Activated B cell treated with CpG ODN at 0.5 μM for 24 hours (primary cell): ENCODE data around the gene MEF2D. TPM values are rescaled to one million over a fixed set of nuclear protein-coding genes. Genes with fewer than 3 reads are reported as not detected.

ENCODE experiments used
- ATAC-seq: fragments of 200-7000 bp; cut with Tn5 transposase; one replicate; pipeline ENCODE4 v1.10.0; 2021; ENCODE audit warnings: low read depth, mild to moderate bottlenecking, moderate library complexity
- CTCF ChIA-PET: fragments of 350-600 bp; sonication (Branson Sonifier 250); formaldehyde crosslinking; loops from one replicate; lab custom pipeline; 2021; ENCODE audit warnings: antibody characterized with exemption; lab: Charles Lee
- POLR2A ChIA-PET: fragments of 350-600 bp; sonication (Branson Sonifier 250); formaldehyde crosslinking; loops from one replicate; lab custom pipeline; 2021; ENCODE audit warnings: antibody characterized with exemption; lab: Charles Lee
- DNase-seq: peaks from one replicate; pipeline ENCODE4 v3.0.0; 2022
- H3K27ac Mint-ChIP-seq: one replicate; pipeline ENCODE4 v1.8.0; 2020; ENCODE audit warnings: mixed read lengths
- H3K27me3 Mint-ChIP-seq: one replicate; pipeline ENCODE4 v1.8.0; 2021; ENCODE audit warnings: mixed read lengths
- H3K36me3 Mint-ChIP-seq: one replicate; pipeline ENCODE4 v1.8.0; 2021; ENCODE audit warnings: low read depth, mixed read lengths
- H3K4me1 Mint-ChIP-seq: one replicate; pipeline ENCODE4 v1.8.0; 2021; ENCODE audit warnings: mixed read lengths
- H3K4me3 Mint-ChIP-seq: one replicate; pipeline ENCODE4 v1.8.0; 2020; ENCODE audit warnings: mild to moderate bottlenecking, mixed read lengths
- H3K9me3 Mint-ChIP-seq: one replicate; pipeline ENCODE4 v1.8.0; 2020; ENCODE audit warnings: mixed read lengths
- intact Hi-C: fragments of 100-400 bp; cut with micrococcal nuclease; formaldehyde crosslinking; loops from one replicate; pipeline ENCODE4 v1.15.1; 2024
- total RNA-seq: library from RNA; stranded (reverse); gene quantifications from 2 replicates; pipeline ENCODE4 v1.2.3, GENCODE V29; 2022
- TF ChIP-seq, protein P1 (sequence below): fragments of 200-600 bp; IDR thresholded peaks from one replicate; pipeline ENCODE4 v1.8.0; 2022; ENCODE audit warnings: antibody characterized with exemption, mild to moderate bottlenecking

MEF2D gene
- total RNA-seq, 1 donor from 2014 or later = 114 TPM

GRCh38 chr1:156451505-156452160, 48.9 kb downstream of the MEF2D start:
- no peak for ATAC-seq
- Mint-ChIP-seq H3K27ac (no peak overlapping the region), H3K4me1 (peaks cover 6% of the 10 kb centered on the region), H3K27me3 (peaks cover 16% of the 10 kb centered on the region), H3K36me3 (peaks cover under 1% of the 10 kb centered on the region), H3K9me3 (no peaks in the 10 kb centered on the region), H3K4me3 (no peak overlapping the region)
- no peak for DNase-seq
- intact Hi-C loops = no loop called here
- TF ChIP-seq, protein P1, sequence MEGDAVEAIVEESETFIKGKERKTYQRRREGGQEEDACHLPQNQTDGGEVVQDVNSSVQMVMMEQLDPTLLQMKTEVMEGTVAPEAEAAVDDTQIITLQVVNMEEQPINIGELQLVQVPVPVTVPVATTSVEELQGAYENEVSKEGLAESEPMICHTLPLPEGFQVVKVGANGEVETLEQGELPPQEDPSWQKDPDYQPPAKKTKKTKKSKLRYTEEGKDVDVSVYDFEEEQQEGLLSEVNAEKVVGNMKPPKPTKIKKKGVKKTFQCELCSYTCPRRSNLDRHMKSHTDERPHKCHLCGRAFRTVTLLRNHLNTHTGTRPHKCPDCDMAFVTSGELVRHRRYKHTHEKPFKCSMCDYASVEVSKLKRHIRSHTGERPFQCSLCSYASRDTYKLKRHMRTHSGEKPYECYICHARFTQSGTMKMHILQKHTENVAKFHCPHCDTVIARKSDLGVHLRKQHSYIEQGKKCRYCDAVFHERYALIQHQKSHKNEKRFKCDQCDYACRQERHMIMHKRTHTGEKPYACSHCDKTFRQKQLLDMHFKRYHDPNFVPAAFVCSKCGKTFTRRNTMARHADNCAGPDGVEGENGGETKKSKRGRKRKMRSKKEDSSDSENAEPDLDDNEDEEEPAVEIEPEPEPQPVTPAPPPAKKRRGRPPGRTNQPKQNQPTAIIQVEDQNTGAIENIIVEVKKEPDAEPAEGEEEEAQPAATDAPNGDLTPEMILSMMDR = no peak
- POLR2A ChIA-PET = no interaction called here
- CTCF ChIA-PET = interaction anchor here (4.5 kb wide), 1 partner anchor 66 kb away, joined by 28 read pairs; no protein-coding TSS in a partner anchor

- ATAC-seq = no peak
- TF ChIP-seq, protein P1 = no peak
- no peak for DNase-seq
- ChIA-PET CTCF (interaction anchor here (1.1 to 2.7 kb wide), 2 partner anchors 29 to 63 kb away, joined by 3 to 24 read pairs; no protein-coding TSS in a partner anchor), POLR2A (no interaction called here)
- Mint-ChIP-seq H3K27ac (no peak overlapping the region), H3K36me3 (no peaks in the 10 kb centered on the region), H3K27me3 (peaks cover 38% of the 10 kb centered on the region), H3K4me3 (no peak overlapping the region), H3K4me1 (peaks cover 6% of the 10 kb centered on the region), H3K9me3 (no peaks in the 10 kb centered on the region)
- intact Hi-C loops = no loop called here
Measured at GRCh38 chr1:156448134-156448967, 52.2 kb downstream of the MEF2D start.

- DNase-seq (peak; percentile 72), ATAC-seq (peak; percentile 90)
- CTCF ChIA-PET = interaction anchor here (0.7 to 3.1 kb wide), 33 partner anchors 9 to 243 kb away, joined by 3 to 223 read pairs (median 4); partner anchors contain the start of genes MEF2D and TTC24
- Mint-ChIP-seq H3K4me1 (peaks cover 6% of the 10 kb centered on the region), H3K4me3 (no peak overlapping the region), H3K9me3 (no peaks in the 10 kb centered on the region), H3K27me3 (peaks cover 58% of the 10 kb centered on the region), H3K27ac (no peak overlapping the region), H3K36me3 (no peaks in the 10 kb centered on the region)
- intact Hi-C loops = loop anchor here (1.0 kb wide), 2 partner anchors 61 to 89 kb away; no protein-coding TSS in a partner anchor
- TF ChIP-seq, protein P1 = peak; percentile 98
- POLR2A ChIA-PET = interaction anchor here (0.8 to 1.8 kb wide), 6 partner anchors 11 to 178 kb away, joined by 3 to 14 read pairs (median 4); no protein-coding TSS in a partner anchor
Measured at GRCh38 chr1:156445789-156446263, 54.7 kb downstream of the MEF2D start.

- Mint-ChIP-seq H3K27me3 (peaks cover 71% of the 10 kb centered on the region), H3K4me1 (peaks cover 6% of the 10 kb centered on the region), H3K27ac (no peak overlapping the region), H3K36me3 (no peaks in the 10 kb centered on the region), H3K4me3 (no peak overlapping the region), H3K9me3 (no peaks in the 10 kb centered on the region)
- CTCF ChIA-PET = interaction anchor here (1.6 to 5.3 kb wide), 5 partner anchors 59 to 164 kb away, joined by 5 to 223 read pairs (median 19); no protein-coding TSS in a partner anchor
- DNase-seq (no peak), ATAC-seq (no peak)
- POLR2A ChIA-PET = interaction anchor here (0.7 to 1.8 kb wide), 3 partner anchors 13 to 147 kb away, joined by 6 to 14 read pairs (median 8); partner anchors contain the start of gene NAXE
- intact Hi-C loops = no loop called here
- TF ChIP-seq, protein P1 = no peak
Measured at GRCh38 chr1:156444407-156445001, 56.1 kb downstream of the MEF2D start.
